Breast epithelium (tissue), 4 donors: ENCODE results near the gene OGG1. TPM values are rescaled to one million over a fixed set of nuclear protein-coding genes. Genes with fewer than 3 reads are reported as not detected.
A peak's percentile ranks its signal among the peaks of the same experiment; 100 is the strongest.

ENCODE experiments used
- DNase-seq, 2 donors: peaks; one replicate each; pipeline ENCODE4 v3.0.0-alpha.2; 2019; ENCODE audit warnings: low spot score in 2 of 2
- H3K27ac ChIP-seq, 2 donors: fragments of 200-600 bp; sonication (generic) in 1 of 2; one replicate each; pipeline ENCODE4 v1.5.1; 2016 to 2019; ENCODE audit warnings: mild to moderate bottlenecking in 1 of 2
- H3K27me3 ChIP-seq, 2 donors: fragments of 200-600 bp; sonication (generic) in 1 of 2; one replicate each; pipeline versions ENCODE4 v1.5.1 to v1.6.0; 2017 to 2019; ENCODE audit warnings: control low read depth in 1 of 2, mild to moderate bottlenecking in 1 of 2
- H3K36me3 ChIP-seq: fragments of 200-600 bp; one replicate; pipeline ENCODE4 v1.5.1; 2019
- H3K4me1 ChIP-seq, 2 donors: fragments of 200-600 bp; sonication (generic); one replicate each; pipeline ENCODE4 v1.5.1; 2016 to 2019; ENCODE audit warnings: control low read depth in 1 of 2
- H3K4me3 ChIP-seq, 3 donors: fragments of 200-600 bp; sonication (generic); 1 replicate in 2 of 3; 2 replicates in 1 of 3; pipeline ENCODE4 v1.5.1; 2016 to 2019; ENCODE audit warnings: mild to moderate bottlenecking in 3 of 3, moderate library complexity in 2 of 3
- H3K9me3 ChIP-seq, 2 donors: fragments of 200-600 bp; sonication (generic) in 1 of 2; one replicate each; pipeline ENCODE4 v1.5.1; 2016 to 2019; ENCODE audit warnings: control low read depth in 1 of 2
- POLR2A ChIP-seq: fragments of 450-650 bp; IDR thresholded peaks from one replicate; pipeline ENCODE4 v1.6.1; 2016; ENCODE audit warnings: antibody characterized with exemption, mild to moderate bottlenecking, moderate library complexity
- POLR2AphosphoS5 ChIP-seq, 3 donors: sonication (generic); formaldehyde crosslinking; IDR thresholded peaks; one replicate each; pipeline ENCODE4 v1.6.1; 2017; ENCODE audit warnings: antibody characterized with exemption in 3 of 3
- intact Hi-C: fragments of 100-400 bp; cut with DNase I; formaldehyde crosslinking; loops from one replicate; pipeline ENCODE4 v1.15.1; 2023; ENCODE audit warnings: low total_unique reads
- total RNA-seq, 3 donors: library from RNA; depleted of rRNA; stranded (reverse); fragments of >200 nt; gene quantifications; one replicate each; pipeline ENCODE4 v1.1.0, GENCODE V29; 2016
- TF ChIP-seq, protein P1 (sequence below), 3 donors: fragments of 450-650 bp; IDR thresholded peaks; one replicate each; pipeline ENCODE4 v1.5.1; 2016 to 2017; ENCODE audit warnings: antibody characterized with exemption in 3 of 3, mild to moderate bottlenecking in 3 of 3, moderate library complexity in 3 of 3

The OGG1 gene
- total RNA-seq, 3 donors from 2014 or later: 21.3 to 33.4 (median 23.3) TPM

DNA sequence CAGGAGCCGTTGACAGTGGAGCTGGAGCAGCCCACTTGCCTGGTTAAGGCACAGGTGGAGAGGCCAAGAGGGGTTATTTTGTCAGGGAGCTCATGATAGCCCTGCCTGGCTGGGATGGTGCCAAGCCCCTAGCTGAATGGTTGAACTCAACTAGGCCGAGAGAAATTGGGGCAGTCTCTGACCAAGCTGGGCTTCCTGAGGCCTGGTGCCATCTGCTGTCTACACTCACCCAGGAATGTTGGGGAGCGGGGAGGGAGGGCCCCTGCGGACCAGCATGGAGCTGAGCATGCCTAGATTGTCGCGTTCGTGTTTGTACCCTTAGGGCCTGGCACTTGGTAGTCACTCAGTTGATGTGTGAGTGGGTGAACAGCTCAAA lies 17.0 kb upstream of the OGG1 start:
- peaks cover 8 to 20% of the 10 kb centered on the region in 2 donors for H3K4me1 ChIP-seq
- TF ChIP-seq, protein P1, sequence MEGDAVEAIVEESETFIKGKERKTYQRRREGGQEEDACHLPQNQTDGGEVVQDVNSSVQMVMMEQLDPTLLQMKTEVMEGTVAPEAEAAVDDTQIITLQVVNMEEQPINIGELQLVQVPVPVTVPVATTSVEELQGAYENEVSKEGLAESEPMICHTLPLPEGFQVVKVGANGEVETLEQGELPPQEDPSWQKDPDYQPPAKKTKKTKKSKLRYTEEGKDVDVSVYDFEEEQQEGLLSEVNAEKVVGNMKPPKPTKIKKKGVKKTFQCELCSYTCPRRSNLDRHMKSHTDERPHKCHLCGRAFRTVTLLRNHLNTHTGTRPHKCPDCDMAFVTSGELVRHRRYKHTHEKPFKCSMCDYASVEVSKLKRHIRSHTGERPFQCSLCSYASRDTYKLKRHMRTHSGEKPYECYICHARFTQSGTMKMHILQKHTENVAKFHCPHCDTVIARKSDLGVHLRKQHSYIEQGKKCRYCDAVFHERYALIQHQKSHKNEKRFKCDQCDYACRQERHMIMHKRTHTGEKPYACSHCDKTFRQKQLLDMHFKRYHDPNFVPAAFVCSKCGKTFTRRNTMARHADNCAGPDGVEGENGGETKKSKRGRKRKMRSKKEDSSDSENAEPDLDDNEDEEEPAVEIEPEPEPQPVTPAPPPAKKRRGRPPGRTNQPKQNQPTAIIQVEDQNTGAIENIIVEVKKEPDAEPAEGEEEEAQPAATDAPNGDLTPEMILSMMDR (IDR thresholded peaks at IDR 0.05): no peak
- TF ChIP-seq POLR2AphosphoS5 (IDR thresholded peaks at IDR 0.05): no peak
- no peak for TF ChIP-seq POLR2A
- no peaks in the 10 kb centered on the region for H3K27me3 ChIP-seq
- intact Hi-C loops: no loop called here
- no peaks in the 10 kb centered on the region for H3K36me3 ChIP-seq
- peak overlapping the region; percentile 74 to 100 (median 99) for H3K4me3 ChIP-seq
- DNase-seq: peak in 1 of 2 donors; percentile 31
- peak overlapping the region; percentile 45 to 98 for H3K27ac ChIP-seq
- H3K9me3 ChIP-seq: no peaks in the 10 kb centered on the region

DNA sequence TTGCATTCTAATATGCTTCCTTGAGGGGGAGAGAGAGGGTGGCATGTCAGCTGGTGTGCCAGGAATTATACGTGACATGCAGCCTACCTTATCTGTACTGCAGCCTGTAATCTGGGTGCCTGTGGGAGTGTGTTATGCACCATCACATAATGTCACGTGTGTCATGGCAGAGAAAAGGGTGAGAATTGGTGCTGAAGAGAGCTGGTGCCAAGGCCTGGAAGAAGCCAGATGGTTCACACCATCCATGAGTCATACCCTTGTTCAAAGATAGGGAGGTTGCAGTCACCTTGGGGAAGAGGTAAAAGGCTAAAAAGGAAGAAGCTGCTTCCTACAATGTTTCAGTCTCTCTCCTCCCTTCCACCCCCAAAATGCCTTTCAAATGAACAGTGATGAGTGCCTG lies 12.9 kb upstream of the OGG1 start:
- H3K4me3 ChIP-seq: no peak overlapping the region
- DNase-seq: no peak
- H3K27ac ChIP-seq: no peak overlapping the region
- H3K4me1 ChIP-seq: peaks cover 8 to 20% of the 10 kb centered on the region in 2 donors
- H3K36me3 ChIP-seq: peaks cover 12% of the 10 kb centered on the region
- H3K27me3 ChIP-seq: no peaks in the 10 kb centered on the region
- TF ChIP-seq, protein P1 (IDR thresholded peaks at IDR 0.05): no peak
- TF ChIP-seq POLR2AphosphoS5 (IDR thresholded peaks at IDR 0.05) (no peak), POLR2A (no peak)
- intact Hi-C loops: no loop called here
- H3K9me3 ChIP-seq: no peaks in the 10 kb centered on the region

DNA sequence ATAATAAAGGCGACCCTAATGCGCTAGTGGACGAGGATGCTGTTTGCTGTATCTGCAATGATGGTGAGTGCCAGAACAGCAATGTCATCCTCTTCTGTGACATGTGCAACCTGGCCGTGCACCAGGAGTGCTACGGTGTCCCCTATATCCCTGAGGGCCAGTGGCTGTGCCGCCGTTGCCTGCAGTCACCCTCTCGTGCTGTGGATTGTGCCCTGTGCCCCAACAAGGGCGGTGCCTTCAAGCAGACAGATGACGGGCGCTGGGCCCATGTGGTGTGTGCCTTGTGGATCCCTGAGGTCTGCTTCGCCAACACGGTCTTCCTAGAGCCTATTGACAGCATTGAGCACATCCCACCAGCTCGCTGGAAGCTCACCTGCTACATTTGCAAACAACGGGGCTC lies 10.6 kb upstream of the OGG1 start:
- peaks cover 20% of the 10 kb centered on the region for H3K36me3 ChIP-seq
- intact Hi-C loops: no loop called here
- H3K4me3 ChIP-seq: no peak overlapping the region
- no peaks in the 10 kb centered on the region for H3K9me3 ChIP-seq
- H3K27ac ChIP-seq: no peak overlapping the region
- no peaks in the 10 kb centered on the region for H3K4me1 ChIP-seq
- TF ChIP-seq POLR2A (no peak), POLR2AphosphoS5 (IDR thresholded peaks at IDR 0.05) (no peak)
- TF ChIP-seq, protein P1 (IDR thresholded peaks at IDR 0.05): no peak
- DNase-seq: no peak
- H3K27me3 ChIP-seq: no peaks in the 10 kb centered on the region

DNA sequence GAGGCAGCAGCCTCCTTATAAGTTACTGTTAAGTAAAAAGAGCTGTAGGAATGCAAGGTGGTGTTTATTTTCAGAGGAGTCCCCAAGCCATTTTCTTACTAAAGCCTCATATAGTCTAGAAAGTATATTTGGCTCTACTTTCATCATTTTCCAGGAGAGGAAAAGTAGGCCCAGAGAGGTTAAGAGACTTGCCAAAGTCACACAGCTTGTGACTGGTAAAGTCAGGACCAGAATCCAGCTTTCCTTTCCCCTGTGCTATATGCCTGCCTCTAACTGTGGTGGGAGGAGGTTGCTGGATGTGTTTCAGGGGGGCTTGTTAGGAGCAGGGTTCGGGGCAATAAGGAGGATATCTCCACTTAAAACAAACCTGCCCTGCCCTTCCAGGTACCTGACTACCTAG lies 7.2 kb upstream of the OGG1 start:
- intact Hi-C loops: no loop called here
- Histone ChIP-seq H3K36me3 (peaks cover 27% of the 10 kb centered on the region), H3K4me1 (no peaks in the 10 kb centered on the region), H3K27me3 (no peaks in the 10 kb centered on the region), H3K9me3 (no peaks in the 10 kb centered on the region), H3K27ac (no peak overlapping the region), H3K4me3 (no peak overlapping the region)
- DNase-seq: no peak
- no peak for TF ChIP-seq POLR2AphosphoS5 (IDR thresholded peaks at IDR 0.05)
- TF ChIP-seq, protein P1 (IDR thresholded peaks at IDR 0.05): no peak
- TF ChIP-seq POLR2A: no peak

DNA sequence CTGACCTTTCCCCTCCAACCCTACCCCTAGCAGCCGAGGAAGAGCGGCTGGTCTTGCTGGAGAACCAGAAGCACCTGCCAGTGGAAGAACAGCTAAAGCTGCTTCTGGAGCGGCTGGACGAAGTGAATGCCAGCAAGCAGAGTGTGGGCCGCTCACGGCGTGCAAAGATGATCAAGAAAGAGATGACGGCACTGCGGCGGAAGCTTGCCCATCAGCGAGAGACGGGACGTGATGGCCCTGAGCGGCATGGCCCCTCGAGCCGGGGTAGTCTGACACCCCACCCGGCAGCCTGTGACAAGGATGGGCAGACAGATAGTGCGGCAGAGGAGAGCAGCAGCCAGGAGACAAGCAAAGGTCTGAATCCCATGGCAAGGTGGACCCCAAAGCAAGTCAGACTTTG lies 6.2 kb upstream of the OGG1 start:
- H3K36me3 ChIP-seq: peaks cover 27% of the 10 kb centered on the region
- intact Hi-C loops: no loop called here
- no peak for DNase-seq
- H3K4me3 ChIP-seq: no peak overlapping the region
- no peaks in the 10 kb centered on the region for H3K4me1 ChIP-seq
- TF ChIP-seq POLR2A (no peak), POLR2AphosphoS5 (IDR thresholded peaks at IDR 0.05) (no peak)
- TF ChIP-seq, protein P1 (IDR thresholded peaks at IDR 0.05): no peak
- no peaks in the 10 kb centered on the region for H3K27me3 ChIP-seq
- no peaks in the 10 kb centered on the region for H3K9me3 ChIP-seq
- H3K27ac ChIP-seq: no peak overlapping the region
